ENCODE data around the gene ST7. TPM values are rescaled to one million over a fixed set of nuclear protein-coding genes. Genes with fewer than 3 reads are reported as not detected.

ST7 gene
- total and polyA plus RNA-seq, 2 experiments from 2014 or later = 9.9 to 18.3 TPM

- no peak overlapping the region for H3K27ac Mint-ChIP-seq
- no peak for ATAC-seq
Observed at GRCh38 chr7:117210397-117210796, 257.1 kb downstream of the ST7 start.

GRCh38 chr7:117210908-117211307, 257.6 kb downstream of the ST7 start:
- Histone ChIP-seq H3K36me3 (ENCODE audit: insufficient read depth) (no peaks in the 10 kb centered on the region), H3K4me1 (ENCODE audit: insufficient read depth) (no peaks in the 10 kb centered on the region), H3K9me2 (ENCODE audit: insufficient read depth) (no peaks in the 10 kb centered on the region), H4K20me1 (replicated peaks; ENCODE audit: insufficient read depth) (no peaks in the 10 kb centered on the region), H3K27ac (ENCODE audit: low read depth) (no peak overlapping the region), H3F3A (replicated peaks; ENCODE audit: low read depth) (no peaks in the 10 kb centered on the region), H3K27me3 (ENCODE audit: insufficient read depth) (no peaks in the 10 kb centered on the region), H3K79me2 (replicated peaks; ENCODE audit: insufficient read depth) (no peaks in the 10 kb centered on the region), H3K4me2 (no peak overlapping the region), H2AFZ (no peak overlapping the region), H3K4me3 (no peak overlapping the region)
- no peak for DNase-seq (ENCODE audit: low spot score)
- peaks cover 4% of the 10 kb centered on the region; the same call in 2 of the 3 replicates for H3K4me1 Mint-ChIP-seq
- no peak for ATAC-seq
- no peak overlapping the region for H3K27ac Mint-ChIP-seq
- no peaks in the 10 kb centered on the region for H3K27me3 Mint-ChIP-seq (ENCODE audit: insufficient read depth, low read depth, poor library complexity)
- H3K36me3 Mint-ChIP-seq (ENCODE audit: low read depth) = peaks cover 10% of the 10 kb centered on the region; the same call in 1 of the 3 replicates
- H3K4me3 Mint-ChIP-seq = no peak overlapping the region
- H3K9me3 Mint-ChIP-seq = no peaks in the 10 kb centered on the region
- TF ChIP-seq ZNF331 (CRISPR knock-in tag; IDR thresholded peaks at IDR 0.05; ENCODE audit: low read depth) (no peak), ETS1 (IDR thresholded peaks at IDR 0.05) (no peak), ZNF114 (CRISPR knock-in tag; IDR thresholded peaks at IDR 0.05) (no peak)

More at GRCh38 chr7:117210397-117210796, 257.1 kb downstream of the ST7 start:
- Histone ChIP-seq H3K79me2 (replicated peaks; ENCODE audit: insufficient read depth) (no peaks in the 10 kb centered on the region), H3K27me3 (ENCODE audit: insufficient read depth) (no peaks in the 10 kb centered on the region), H2AFZ (no peak overlapping the region), H3K4me3 (no peak overlapping the region), H3K4me1 (ENCODE audit: insufficient read depth) (no peaks in the 10 kb centered on the region), H4K20me1 (replicated peaks; ENCODE audit: insufficient read depth) (no peaks in the 10 kb centered on the region), H3K9me2 (ENCODE audit: insufficient read depth) (no peaks in the 10 kb centered on the region), H3K36me3 (ENCODE audit: insufficient read depth) (no peaks in the 10 kb centered on the region), H3K4me2 (no peak overlapping the region), H3K27ac (ENCODE audit: low read depth) (no peak overlapping the region), H3F3A (replicated peaks; ENCODE audit: low read depth) (no peaks in the 10 kb centered on the region)
- peaks cover 4% of the 10 kb centered on the region; the same call in 2 of the 3 replicates for H3K4me1 Mint-ChIP-seq
- TF ChIP-seq ETS1 (IDR thresholded peaks at IDR 0.05) = no peak
- TF ChIP-seq ZNF114 (CRISPR knock-in tag; IDR thresholded peaks at IDR 0.05) = no peak
- TF ChIP-seq REST (IDR thresholded peaks at IDR 0.05; ENCODE audit: unreplicated experiment) = no peak
- H3K4me3 Mint-ChIP-seq = no peak overlapping the region
- H3K27me3 Mint-ChIP-seq (ENCODE audit: insufficient read depth, low read depth, poor library complexity) = no peaks in the 10 kb centered on the region
- peaks cover 10% of the 10 kb centered on the region; the same call in 1 of the 3 replicates for H3K36me3 Mint-ChIP-seq (ENCODE audit: low read depth)
- no peak for DNase-seq (ENCODE audit: low spot score)
- no peaks in the 10 kb centered on the region for H3K9me3 Mint-ChIP-seq
